HG02642 (cell line): ENCODE results near the gene LSP1.
"Not testable (repeated sequence)": the region's sequence is repeated elsewhere in the genome, so short reads cannot be mapped to it uniquely, and the experiment has no call there.

Experiments used
- ATAC-seq: cut with Tn5 transposase; IDR thresholded peaks from one replicate; pipeline ENCODE4 v1.9.1; 2021; ENCODE audit warnings: mild to moderate bottlenecking; ENCODE audit not compliant: unreplicated experiment, poor library complexity

The LSP1 gene

DNA sequence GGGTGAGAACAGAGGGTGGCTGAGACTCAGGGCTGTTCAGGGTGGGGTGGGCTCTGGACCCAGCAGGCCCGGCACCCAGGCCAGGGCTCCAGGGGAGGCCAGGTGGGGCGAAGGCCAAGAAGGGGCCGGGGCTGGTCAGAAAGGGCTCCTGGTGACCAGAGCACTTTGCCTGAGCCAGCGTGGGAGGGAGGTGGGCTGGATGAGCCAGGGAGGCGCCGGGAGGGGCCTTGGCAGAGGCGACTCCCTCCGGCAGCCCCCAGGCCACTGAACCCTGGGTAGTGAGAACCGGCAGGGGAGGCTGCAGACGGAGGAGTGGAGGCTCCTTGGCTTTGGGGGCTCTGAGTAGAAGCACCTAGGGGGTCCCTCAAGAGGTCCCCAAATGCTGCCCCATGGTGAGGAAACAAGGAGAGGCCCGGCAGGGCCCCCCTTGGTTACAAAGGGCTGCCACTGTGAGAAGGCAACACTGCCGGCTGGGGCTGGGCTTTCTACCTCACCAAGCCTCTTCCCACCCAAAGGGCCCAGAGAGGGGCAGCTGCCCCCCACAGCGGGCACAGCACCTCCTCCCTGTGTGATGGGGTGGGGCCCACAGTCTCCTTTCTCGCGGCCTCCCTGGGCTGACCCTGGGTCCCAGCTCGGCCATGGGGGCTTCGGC, 21.7 kb downstream of the LSP1 start:
- ATAC-seq: not testable (repeated sequence)

DNA sequence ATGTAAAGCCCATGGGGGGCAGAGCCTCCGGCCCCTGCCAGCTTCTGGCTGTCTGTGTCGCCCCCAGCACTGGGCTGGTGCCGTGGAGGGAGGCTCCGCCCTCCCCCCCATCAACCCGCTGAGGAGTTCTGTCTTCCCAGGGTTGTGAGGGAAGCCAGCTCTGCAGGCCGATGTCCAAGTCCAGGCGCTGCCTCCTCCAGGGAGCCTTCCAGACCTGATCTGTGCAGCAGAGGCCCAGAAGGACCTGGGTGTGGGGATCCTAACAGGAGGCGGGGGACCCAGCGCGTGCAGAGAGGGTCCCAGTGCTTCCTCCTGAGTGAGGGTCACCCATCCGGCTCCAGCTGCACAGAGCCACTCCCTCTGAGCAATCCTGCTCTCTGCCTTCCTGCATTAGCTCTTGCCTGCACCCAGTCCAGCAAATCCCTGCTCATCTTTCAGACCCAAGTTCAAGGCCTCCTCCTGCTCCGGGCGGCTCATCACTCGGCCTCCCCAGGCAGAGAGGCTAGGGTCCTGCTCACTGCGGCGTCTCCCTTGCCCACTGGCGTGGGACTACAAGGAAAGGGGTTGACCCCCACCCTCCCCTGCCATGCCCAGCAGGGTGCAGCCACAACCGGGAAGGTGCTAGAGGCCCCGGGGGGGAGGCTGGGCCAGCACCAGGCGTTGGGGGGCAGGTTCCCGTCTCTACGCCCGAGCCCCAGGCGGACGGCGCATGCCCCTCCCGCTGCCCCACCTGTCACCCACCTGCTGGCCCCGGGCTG, 22.4 kb downstream of the LSP1 start:
- no peak for ATAC-seq

DNA sequence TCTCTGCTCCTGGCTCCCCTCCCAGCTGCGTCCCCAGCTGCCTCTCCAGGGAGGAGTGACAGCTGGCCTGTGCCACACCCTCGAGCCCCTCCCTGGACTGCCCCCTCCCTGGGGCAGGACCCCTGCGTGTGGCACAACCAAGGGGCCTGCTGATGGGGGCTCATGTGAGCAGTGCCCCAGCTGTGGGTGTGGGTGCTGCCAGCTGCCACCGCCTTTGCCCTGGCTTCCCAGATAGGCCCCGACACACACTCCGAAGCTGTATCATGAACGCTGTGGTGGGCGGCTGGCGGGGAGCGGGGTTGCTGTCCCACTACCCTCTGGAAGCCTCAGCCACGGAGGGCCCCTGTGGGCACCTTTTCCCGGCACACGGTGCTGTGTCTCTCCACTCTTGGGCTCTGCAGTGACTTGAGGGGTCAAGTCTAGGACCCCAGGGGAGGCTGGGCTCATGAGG, 23.0 kb downstream of the LSP1 start:
- ATAC-seq: not testable (repeated sequence)

DNA sequence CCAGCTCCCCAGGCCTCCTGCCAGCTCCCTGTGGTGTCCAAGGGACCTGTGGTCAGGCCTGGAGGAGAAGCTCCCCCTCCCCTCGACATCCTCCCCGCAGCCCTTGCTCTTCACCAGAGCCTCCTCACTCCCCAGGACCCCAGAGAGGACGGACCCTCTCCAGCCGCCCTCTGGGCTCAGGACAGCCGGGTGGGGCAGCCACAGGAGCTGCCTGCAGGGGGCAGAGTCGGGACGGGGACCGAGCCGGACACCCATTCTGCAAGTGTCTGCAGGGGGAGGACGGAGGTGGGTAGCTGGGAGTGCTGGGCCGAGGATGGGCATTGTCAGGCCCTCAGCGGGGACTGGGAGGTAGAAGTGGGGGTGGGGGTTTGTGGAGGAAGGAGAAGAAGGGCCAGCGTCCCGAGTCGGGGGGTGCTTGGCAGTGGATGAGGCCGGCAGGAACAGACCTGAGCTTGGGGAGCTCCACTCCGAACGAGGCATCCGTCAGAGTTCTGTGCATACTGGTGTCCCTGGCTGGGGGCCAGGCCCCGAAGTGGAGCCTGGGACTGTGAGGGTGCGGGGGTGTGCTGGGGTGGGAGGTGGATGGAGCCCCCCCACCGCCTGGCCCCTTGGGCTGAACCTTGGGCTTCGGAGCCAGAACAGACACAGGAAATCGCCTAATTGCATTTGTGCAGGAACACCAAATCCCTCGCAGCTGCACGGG, 23.6 kb downstream of the LSP1 start:
- ATAC-seq: no peak

DNA sequence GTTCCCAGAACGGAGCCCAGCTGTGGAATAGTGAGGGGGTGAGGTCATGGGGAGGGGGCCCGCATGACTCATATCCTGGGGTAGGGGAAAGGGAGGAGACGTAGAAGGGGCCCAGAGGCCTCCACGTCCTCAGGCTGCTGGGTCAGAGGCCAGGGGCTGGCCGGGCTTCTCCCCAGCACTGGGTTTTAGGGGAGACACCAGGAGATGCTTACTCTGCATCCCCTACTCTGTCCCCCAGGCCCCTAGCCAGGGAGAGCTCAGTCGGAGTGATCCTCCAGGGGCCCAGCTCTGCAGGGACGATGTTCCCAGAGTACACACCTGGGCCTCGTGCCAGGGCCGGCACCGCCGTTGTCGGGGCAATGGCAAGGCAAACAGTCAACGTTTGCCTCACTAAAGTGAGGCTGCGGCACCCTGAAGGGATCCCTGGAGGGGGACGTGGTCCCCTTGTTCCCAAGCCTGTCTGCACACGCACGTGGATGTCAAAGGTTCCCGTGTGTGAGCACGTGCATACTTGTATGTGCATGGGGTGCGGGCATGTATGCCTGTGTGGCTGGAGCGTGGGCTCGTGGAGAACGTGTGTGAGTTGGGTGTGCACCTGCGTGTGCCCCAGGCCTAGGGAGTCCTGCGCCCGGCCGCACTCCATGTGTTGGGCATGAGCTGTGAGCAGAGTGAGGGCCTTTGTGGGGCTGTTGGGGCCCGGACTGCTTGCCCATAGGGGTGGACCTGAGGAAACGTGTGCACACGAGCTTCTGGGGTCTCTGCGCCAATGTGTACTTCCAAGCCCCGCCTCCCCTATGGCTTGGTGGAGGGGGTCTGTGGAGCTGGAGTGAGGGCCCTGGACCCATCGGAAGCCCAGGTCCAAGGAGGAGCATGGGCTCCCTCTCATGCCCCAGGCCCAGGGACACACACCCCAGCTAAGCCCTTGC, 24.6 kb downstream of the LSP1 start:
- ATAC-seq: no peak

DNA sequence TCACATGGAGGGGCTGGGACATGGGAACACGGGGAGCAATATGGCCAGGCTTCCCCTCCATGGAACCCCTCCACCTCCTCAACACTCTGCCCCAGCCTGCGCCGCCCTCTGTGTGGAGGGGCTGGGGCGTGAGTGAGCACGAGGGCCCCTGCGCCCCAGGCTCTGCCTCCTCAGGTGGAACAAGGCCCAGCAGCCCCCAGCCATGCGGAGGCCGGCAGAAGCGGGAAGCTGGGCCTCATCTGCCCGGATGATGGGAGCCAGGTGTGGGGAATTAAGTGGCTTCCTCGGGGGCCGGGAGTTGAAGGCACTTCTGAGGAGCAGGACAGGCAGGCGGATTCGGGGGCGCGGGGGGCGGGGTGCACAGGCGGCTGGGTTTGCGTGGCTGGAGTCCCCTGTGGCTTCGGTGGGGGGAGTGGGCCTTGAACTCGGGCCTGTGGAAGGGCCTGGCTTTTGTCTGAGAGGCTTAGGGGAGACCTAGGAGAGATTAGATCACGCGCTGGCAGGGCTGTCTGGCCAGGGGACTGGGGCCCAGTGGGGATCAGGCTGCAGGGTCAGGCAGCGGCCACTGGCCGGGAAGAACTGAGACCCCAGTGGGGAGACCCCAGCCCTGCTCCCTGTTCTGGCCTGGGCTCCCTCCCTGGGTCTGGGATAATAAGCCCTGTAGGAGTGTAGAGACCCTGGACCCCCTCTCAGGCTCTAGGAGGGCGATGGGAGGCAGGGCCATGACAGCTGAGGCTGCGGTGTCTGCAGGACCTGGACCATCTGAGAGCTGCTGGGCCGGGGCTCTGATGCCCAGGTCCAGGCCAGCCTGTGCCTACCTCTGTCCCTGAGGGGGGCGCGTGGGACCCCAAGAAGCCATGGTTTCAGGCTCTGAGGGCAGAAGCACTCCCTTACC, 25.5 kb downstream of the LSP1 start:
- ATAC-seq: no peak

DNA sequence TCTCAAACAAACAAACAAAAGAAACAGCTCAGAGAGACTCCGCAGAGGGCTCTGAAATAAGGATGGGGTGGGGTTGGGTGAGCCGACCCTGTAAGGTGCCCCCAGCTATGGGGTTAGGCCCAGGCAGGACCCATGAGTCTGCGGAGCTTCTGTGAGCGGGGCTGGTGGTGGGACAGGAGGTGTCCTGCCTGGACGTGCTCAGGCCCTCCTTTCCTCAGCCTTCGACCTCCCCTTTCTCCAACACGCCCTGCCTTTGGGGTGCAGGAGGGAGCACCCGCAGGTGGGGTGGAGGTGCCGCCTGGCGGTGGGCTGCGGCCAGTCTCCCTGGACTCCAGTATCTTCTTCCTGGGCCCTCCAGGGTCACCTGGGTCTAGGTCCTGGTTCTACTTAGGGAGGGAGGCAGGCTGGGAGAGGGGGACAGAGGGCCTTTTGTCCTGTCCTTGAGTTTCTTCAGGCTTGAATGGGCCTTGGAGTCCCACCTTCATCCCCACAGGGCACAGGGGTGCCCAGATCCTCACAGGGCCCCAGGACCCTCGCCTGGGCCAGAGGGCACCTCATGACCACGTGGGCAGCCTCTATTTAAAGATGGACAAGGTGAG, 26.6 kb downstream of the LSP1 start:
- ATAC-seq: no peak

DNA sequence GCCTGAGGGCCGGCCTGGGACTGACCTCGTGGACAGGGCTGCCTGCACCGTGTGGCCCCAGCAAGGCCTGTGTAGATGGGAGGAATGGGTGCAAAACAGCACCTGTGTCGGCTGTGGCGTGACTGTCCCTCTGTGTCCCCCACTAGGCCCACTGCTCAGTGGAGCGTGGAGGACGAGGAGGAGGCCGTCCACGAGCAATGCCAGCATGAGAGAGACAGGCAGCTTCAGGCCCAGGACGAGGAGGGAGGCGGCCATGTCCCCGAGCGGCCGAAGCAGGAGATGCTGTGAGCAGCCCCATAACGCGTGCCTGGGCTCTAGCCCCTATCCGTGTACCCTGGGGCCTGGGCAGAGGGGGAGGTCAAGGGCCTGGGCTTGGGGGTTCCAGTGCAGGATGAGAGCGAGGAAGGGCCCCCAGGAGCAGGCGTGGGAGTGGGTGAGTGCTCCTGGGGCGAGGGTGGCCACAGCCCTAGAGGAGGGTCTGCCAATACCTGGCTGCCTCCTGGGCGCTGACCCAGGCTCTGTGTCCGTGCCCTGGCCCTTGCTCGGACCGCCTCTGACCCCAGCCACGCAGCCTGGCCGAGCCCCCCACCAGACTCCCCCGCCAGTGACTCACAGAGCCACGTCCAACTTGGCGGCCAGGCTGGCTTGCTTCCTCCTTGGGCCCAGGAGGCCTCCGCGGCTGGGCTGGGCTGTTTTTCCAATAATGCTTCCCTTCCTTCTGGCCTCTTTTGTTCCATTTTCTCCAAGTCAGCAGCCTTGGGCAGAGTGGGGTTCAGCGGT, 27.2 kb downstream of the LSP1 start:
- ATAC-seq: no peak

DNA sequence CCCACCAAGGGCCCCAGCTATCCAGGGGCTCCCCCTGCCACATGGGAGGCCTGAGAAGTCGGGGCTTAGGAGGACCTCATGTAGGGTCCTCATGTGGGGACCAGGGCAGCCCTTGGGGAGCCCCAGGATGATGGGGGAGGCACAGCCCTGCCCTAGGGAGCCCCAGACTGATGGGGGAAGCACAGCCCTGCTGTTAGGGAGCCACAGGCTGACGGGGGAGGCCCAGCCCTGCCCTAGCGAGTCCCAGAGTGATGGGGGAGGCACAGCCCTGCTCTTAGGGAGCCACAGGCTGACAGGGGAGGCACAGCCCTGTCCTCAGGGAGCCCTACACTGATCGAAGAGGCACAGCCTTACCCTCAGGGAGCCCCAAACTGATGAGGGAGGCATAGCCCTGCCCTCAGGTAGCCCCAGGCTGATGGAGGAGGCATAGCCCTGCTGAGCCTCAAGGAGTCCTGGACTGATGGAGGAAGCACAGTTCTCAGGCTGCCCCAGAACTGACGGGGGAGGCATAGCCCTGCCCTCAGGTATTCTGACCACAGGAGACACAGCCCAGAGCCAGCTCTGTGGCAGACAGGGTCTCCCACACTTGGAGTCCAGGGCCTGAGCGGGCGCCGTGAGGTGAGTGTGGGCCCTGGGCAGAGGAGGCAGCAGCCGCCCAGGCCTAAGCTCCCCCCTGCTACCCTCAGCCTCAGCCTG, 28.0 kb downstream of the LSP1 start:
- ATAC-seq: no peak

DNA sequence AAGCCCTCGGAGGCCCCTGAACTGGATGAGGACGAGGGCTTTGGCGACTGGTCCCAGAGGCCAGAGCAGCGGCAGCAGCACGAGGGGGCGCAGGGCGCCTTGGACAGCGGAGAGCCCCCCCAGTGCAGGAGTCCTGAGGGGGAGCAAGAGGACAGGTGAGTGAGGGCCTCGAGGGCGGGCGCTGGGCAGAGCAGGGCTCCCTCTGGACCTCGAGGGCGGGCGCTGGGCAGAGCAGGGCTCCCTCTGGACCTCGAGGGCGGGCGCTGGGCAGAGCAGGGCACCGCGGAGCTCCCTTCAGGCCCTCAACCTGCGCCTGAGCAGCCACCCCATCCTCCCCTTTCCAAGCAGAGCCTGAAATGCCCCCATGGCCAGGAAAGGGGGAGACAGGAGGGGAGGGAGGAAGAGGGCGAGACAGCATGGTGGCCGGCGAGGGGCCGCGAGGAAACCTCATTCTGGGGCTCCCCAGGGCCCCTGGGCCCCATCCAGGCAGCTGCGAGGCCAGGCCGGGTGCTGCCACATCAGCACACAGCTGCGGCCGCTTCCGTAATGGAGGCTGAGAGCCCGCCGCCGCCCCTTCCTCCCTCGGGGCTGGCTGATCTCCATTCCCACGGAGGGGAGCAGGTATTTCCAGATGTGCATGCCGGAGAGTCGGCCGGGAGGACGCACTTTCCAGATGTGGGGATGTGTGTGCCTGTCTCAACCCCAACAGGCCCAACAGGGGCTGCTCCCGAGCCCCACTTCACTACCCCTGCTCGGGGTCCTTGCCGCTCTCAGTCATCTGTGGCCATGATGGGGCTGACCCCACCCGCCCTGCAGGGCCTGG, 28.8 kb downstream of the LSP1 start:
- ATAC-seq: peak; percentile 15

DNA sequence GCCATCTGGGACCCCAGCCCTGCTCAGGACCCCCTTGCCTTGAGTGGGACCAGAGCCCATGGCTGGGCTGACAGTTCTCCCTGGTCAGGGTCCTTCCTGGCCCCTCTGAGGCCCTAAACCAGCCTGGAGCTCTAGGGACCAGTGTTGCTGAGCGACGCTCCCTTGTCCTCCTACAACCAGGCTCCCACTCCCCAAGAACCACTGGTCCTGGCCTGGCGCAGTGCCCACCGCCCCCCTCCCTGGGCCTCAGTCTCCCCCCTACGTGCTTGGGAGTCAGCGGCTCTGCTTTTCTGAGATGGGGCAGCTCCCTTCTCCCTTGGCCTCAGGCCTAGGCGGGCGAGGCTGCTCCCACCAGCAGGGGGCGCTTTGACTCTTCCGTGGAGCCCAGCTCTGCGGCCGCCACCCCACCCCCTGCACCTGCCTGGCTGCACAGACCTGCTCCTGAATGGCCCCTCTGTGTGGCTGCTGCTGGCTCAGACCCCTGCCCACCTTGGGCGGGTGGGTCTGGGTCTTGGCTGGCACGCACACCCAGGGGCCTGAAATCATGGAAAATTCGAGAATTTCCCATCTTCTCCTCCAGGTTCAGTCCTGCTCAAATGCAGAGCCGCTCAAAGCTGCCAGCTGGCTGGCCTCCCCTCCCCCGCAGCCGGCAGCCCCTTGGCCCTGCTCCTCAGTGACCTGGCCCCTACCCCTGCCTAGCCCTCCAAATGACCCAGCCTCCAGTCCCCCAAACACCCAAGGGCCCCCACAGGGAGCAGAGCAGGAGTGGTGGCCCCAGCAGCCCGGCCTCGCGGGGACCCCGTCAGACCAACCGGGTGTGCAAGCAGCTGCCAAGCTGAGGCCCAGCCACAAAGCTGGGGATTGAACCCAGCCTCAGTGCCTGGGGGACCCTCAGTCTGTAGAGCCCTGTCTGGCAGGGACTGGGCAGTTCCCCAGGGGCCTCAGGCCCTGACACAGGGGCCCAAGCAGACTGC, 29.7 kb downstream of the LSP1 start:
- ATAC-seq: peak; percentile 56

DNA sequence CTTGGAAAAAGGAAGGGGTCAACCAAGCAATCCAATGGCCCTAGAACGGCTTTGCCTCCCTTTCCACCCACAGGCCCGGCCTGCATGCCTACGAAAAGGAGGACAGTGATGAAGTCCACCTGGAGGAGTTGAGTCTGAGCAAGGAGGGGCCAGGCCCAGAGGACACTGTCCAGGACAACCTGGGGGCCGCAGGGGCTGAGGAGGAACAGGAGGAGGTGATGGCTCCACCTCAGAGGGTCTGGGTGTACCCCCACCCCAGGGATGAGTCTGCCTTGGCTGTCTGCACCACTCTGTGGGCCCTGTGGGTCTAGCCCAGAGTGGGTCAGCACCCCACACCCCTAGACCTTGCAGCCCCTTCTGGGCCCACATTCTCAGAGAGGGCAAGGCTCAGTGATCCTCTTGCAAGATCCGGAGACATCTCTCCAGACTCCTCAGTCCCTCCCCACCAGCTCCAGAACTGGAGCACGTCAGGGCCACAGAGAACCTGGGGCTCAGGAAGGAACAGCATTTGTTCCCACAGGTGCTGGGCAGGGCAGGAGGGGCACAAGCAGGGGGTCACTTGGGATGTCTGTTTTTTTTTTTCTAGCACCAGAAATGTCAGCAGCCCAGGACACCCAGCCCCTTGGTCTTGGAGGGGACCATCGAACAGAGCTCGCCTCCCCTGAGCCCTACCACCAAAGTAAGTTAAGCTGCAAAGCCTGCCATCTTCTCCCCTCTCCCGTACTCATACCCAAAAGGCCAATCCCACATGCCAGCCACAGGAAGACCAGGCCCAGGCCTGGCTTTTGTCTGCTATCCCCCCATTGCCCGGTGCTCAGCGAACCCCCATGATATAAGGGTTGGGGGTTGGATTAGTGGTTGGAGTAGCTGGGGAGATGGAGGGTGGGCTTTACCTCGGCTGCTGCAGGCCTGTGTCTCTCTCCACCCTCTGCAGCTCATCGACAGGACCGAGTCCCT, 30.7 kb downstream of the LSP1 start:
- no peak for ATAC-seq

DNA sequence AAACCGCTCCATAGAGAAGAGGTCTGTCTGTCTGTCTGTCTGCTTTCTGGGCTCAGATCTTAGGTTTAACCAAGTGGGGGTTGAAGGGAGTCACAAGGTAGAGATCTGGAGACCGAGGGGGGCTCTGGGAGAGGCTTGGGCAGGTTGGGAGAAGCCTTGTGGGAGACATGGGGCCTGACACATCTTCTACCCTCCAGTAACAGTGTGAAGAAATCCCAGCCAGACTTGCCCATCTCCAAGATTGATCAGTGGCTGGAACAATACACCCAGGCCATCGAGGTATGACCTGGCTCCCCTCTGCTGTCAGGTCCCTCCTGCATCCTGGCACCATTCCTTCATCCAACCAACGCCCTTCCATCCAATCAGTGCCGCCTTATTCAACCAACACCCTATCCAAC, 31.4 kb downstream of the LSP1 start:
- no peak for ATAC-seq

DNA sequence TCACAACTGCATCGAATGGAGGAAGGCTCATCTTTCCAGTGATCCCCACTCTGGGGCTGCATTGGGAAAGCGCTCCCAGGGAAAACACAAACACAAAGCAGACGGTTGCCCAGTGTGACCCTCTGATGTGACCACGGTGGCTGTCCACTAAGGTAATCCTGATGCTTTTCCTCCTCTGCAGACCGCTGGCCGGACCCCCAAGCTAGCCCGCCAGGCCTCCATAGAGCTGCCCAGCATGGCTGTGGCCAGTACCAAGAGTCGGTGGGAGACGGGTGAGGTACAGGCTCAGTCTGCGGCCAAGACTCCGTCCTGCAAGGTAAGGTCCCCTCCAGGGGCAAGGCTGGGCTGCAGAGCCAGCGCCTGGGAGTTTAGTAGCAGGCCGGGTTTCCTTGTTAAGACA, 33.7 kb downstream of the LSP1 start:
- ATAC-seq: not testable (repeated sequence)
